Hepatocyte (in vitro differentiated cells): ENCODE measurements around the gene ZNF628.

Source experiments
- EZH2 ChIP-seq: fragments of 200-600 bp; sonication (generic); IDR thresholded peaks from 2 replicates; pipeline ENCODE4 v1.6.1; 2016; ENCODE audit warnings: antibody characterized with exemption, mild to moderate bottlenecking, borderline replicate concordance
- EZH2phosphoT487 ChIP-seq: fragments of 200-600 bp; sonication (generic); IDR thresholded peaks from one replicate; pipeline ENCODE4 v1.6.1; 2018; ENCODE audit warnings: antibody characterized with exemption, mild to moderate bottlenecking, low read depth, moderate library complexity; ENCODE audit not compliant: unreplicated experiment, severe bottlenecking

GRCh38 chr19:55444646-55445045 is 31.8 kb upstream of the ZNF628 start:
- TF ChIP-seq EZH2phosphoT487 = no peak
- no peak for TF ChIP-seq EZH2
